HG03342 (cell line): ENCODE data around the gene RASL10B.
"Not testable (repeated sequence)": the region's sequence is repeated elsewhere in the genome, so short reads cannot be mapped to it uniquely, and the experiment has no call there.

Experiments used
- ATAC-seq: cut with Tn5 transposase; IDR thresholded peaks from one replicate; pipeline ENCODE4 v1.9.1; 2021; ENCODE audit warnings: mild to moderate bottlenecking, moderate library complexity; ENCODE audit not compliant: unreplicated experiment

RASL10B gene, protein sequence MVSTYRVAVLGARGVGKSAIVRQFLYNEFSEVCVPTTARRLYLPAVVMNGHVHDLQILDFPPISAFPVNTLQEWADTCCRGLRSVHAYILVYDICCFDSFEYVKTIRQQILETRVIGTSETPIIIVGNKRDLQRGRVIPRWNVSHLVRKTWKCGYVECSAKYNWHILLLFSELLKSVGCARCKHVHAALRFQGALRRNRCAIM

DNA sequence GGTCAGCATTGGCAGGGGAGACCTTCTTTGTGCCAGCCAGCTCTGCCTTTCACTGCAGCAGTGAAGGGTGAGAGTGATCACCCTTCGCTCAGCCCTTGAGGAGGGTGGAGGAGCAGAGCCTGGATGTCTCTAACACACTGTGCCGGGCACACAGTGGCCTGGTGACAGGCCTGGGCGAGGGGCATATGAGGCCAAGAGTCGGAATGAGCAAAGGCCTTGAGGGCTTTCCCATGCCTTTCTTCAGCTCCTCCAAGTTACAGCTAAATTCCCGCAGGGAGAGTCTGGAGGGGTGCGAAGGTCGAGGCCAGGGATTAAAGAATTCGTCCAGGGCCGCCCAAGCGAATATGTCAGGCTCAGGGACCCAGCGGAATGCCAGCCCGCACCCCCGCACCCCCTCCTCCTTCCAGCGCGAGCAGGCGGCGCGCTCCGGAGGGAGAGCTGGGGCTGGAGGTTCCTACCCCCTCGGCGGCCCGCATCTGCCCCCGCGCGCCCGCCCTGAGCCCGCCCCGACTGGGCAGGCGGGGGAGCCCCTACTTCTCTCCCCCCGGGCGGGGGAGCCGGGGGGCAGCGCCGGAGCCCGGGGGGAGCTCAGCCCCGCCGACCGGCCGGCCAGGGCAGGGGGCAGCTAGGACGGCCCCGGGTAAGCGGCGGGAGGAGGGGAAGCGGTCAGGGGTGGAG, at the start of gene RASL10B:
TSS of gene RASL10B (plus strand) at position 401 of the 678 bp plus-strand sequence. CDS start 3,546 bp downstream, outside the sequence.
- ATAC-seq, result no peak

DNA sequence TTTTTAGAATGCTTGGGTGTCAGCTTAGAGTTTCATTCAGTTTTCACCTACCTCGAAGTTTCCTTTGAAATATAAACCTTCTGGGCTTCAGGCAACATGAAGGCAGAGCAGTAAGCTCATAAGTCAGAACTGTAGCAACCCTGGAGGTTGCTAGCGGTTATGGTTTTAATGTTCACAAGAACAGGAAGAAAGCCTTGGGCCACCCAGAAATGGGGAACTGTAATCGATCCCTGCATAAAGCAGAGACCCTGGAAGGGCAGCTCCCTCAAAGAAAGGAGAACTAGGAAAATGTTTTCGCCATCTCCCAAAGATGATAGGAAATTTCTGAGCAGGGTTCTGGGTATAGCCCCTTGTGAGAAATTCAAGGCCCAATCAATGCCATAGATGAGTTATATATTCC, 47.8 kb upstream of the RASL10B start:
- ATAC-seq, result no peak

DNA sequence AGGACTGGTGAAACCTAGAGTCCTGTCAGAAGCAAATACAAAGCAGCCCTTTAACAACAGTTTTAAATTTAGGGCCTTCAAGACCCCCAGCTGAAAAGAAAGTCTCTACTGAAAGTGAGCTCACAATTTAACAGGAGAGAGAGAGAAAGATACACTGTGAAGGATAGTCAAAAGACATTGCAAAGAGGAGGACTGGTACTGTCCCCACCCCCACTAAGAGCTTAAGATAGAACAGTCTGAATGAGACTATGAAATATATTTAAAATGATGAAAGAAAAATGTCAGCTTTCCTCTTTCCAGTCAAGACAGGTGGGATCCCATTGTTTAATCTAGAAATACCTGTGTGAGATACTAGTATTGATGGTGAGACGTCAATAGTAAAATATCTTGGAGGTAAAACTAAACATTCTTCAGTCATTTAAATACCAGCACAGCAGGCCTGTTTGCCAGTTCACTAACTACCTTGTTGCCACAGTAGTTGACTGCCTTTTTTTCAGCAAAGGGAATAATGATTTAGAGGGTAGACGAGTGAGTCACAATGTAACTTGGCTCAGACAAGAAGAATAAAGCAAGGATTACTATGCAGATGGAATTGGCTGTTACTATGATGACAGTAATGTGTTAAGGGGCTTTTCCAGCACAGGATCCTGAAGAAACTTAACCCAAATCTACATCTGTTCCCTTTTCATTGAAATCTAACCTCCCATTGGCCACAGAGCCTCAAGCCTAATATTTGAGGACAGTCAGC, 47.2 kb upstream of the RASL10B start:
- ATAC-seq, result no peak

DNA sequence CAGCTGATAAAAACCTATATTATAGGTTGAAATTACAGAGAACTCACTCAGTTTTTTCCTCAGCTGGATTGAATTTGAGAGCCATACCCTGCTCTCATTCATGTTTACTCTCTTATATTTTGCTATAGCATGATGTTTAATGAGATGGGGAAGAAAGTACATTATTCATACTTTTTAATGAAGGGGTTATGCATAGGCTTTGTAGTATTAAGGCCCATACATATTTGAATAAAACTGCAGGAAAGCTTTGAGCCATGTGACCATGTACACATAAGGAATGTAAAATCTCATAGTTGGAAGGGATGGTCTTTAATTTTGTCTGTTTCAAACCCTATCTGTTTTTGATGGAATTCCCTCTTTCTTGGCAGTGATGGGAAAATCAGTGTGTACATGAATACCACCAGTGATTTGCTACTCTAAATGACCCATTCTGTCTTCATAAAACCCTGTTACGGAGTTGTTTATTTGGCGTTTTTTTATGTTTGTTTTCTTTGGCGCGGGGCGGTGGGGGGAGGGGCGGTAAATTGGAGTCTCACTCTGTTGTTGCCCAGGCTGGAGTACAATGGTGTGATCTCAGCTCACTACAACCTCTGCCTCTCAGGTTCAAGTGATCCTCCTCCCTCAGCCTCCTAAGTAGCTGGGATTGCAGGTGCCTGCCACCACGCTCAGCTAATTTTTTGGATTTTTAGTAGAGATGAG, 38.8 kb upstream of the RASL10B start:
- no peak for ATAC-seq

DNA sequence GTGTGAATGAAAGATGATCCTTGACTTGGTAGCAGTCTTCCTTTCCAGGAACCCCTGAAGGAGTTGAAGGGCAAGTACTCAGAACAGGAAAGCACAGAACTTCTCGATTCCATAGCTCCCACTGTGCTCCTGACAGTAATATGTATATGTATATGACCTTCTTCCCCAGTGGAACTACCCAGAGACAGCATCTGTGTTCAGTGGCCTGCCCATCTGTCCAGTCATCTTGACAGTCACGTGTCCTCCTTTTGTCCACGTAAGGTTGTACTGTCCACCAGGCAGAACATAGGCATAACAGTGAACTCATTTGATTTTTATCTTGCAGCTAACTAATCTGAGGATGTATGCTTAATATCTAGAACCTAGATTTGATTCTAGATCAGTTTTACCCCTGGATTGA, 37.8 kb upstream of the RASL10B start:
- no peak for ATAC-seq

DNA sequence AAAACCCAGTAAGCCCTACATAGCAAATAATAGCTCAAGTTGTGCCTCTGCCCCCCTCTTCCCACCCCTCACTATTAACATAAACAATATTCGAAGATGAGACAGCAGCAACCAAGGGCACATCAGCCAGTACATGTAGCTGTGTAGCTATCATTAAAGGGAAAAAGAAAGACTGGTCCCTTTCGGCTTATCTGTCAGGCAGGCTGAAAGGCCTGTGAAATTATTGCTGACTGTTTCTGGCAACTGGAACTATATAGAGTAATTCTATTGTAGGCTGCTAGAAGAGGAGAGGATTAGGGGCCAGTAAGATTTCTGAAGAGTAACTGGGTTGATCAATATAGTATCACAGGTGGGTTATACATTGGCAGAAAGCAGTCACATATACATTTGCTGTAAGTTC, 36.5 kb upstream of the RASL10B start:
- ATAC-seq, result no peak

DNA sequence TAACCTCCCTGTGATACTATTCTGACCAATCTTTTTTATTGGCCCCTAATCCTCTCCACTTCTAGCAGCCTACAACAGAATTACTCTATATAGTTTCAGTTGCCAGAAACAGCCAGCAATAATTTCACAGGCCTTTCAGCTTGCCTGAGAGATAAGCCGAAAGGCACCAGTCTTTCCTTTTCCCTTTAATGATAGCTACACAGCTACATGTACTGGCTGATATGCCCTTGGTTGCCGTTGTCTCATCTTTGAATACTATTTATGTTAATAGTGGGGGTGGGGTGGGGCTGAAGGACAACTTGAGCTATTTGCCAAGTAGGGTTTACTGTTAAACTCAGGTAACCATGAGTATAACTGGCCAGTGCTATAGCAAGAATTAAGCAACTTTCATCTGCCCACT, 35.8 kb upstream of the RASL10B start:
- ATAC-seq, result no peak

DNA sequence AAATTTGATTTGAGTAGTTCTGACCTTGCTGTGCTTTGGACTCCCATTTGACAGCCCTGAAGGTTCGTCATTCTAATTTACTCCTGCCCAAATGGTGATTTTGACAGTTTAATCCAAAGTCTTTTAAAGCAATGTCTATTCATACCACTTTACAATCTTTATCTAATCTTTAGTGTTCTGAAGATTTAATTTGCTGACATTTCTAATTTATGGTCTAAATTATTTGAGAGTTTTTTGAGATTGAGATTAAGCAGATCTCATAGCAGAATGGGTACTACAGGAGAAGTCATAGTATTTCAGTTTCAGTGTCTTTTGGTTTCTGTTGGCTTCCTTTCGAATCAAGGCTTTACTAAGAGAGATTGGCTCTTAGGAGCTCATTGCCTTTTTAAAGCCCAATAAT, 32.6 kb upstream of the RASL10B start:
- ATAC-seq, result no peak

DNA sequence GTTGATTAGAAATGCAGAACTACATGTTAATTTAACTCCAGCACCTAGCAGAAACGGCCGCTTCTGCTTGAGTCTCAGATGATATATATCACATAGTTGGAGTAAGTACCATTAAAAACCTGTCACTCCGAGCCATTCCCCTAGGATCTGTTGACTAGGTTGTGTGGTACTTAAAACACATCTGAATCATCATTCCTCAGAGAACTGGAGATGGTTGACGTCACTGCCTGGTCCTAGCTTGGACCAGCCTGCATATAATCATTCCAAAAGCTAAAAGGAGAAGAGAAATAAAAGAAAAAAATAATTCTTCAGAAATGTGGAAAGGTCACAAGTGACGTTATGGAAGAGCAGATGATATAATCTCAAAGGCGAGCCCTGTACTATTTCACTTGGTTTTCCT, 31.3 kb upstream of the RASL10B start:
- no peak for ATAC-seq

DNA sequence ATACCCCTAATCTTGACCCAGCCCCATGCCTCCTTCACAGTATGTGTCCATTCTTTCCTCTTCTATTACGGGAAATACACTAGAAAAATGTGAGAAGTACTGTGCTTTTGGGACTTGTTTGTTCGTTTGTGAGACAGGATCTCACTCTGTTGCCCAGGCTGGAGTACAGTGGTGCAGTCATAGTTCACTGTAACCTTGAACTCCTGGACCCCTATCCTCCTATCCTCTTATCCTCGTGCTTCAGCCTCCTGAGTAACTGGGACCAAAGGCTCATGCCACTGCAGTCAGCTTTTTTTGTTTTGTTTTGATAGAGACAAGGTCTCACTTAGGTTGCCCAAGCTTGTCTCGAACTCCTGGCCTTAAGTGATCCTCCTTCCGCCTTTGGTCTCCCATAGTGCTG, 29.9 kb upstream of the RASL10B start:
- ATAC-seq, result no peak

DNA sequence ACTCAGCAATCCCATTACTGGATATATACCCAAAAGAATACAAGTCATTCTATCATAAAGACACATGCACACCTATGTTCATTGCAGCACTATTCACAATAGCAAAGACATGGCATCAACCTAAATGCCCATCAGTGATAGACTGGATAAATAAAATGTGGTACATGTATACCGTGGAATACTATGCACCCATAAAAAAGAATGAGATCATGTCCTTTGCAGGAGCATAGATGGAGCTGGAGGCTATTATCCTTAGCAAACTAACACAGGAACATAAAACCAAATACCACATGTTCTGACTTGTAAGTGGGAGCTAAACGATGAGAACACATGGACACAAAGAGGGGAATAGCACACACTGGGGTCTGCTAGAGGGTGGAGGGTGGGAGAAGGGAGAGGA, 28.1 kb upstream of the RASL10B start:
- ATAC-seq, result not testable (repeated sequence)

DNA sequence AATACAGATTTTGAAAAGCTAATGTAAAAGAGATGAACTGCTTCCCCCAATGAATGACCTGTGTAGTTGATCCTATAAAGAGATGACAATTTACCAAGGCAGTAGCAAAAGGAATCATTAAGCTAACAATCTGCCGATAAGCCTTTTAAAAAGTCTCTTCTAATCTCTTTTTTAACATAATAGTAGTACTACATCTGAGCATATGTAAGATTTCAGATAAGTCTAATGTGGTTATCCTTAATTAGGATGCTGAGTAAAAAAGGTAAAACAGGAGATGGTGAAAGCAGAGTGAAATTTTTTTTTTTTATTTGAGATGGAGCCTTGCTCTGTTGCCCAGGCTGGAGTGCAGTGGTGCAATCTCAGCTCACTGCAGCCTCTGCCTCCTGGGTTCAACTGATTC, 26.2 kb upstream of the RASL10B start:
- no peak for ATAC-seq

DNA sequence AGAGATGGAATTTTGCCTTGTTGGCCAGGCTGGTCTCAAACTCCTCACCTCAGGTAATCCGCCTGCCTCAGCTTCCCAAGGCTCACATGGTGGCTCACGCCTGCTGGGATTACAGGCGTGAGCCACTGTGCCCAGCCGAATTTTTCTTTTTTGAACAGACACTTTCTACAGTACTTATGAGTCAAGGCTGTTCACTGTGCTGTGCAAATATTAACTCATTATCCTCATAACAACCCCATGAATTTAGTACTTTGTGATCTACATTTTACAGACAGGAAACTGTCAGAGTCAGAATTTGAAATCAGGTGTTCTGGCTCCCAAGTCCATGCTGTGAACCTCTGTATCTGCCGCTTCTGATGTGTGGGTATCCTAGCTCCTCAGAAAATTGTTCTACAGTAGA, 25.7 kb upstream of the RASL10B start:
- ATAC-seq, result no peak

DNA sequence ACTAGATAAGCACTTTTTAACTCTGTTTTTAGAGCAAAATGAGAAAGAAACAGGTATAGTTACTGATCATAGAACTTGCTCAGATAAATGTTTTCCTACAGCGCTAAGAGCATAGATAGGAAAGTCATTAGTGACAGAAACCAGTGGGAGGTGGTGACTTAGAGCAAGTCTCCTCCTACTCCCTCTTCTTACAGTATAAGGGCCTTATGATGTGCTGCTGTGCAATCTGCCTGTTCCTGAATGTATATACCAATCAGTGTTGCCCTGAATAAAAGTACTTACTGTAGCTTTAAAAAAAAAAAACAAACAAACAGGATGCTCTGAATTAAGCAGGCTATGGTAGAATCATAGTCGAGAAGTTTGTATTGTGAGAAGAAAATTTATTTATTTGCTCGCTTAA, 23.3 kb upstream of the RASL10B start:
- ATAC-seq, result no peak

DNA sequence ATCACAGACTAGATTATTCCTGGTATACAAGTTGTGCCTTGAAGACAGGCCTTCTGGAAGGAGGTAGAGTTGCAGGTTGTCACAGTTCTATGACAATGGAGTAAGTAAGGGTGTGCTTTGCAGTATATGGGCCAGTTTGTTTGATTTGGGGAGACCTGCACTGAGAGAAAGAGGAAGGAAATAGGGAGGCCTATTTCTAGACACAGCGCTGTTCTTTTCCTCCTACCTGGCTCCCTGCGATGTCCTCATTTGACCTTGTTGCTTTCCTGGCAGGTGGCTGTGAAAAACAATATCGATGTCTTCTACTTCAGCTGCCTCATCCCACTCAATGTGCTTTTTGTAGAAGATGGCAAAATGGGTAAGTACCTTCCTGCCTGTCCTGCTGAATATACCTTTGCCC, 22.5 kb upstream of the RASL10B start:
- no peak for ATAC-seq

DNA sequence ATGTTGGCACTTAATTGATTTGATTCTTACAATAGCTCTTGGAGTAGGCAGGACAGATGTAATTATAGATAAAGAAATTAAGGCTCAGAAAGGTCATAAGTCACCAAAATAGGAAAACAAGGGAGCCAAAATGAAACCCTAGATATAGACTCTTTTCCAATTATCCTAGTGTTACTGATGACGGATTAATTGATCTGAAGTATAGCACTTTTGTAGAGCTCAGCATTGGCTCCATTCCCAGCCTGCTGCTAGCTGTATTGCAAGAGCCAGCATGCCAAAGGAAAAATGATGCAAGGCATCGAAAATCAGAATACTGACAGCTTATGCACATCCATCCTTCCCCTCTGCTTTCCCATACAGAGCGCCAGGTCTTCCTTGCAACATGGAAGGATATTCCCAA, 21.6 kb upstream of the RASL10B start:
- ATAC-seq, result no peak

DNA sequence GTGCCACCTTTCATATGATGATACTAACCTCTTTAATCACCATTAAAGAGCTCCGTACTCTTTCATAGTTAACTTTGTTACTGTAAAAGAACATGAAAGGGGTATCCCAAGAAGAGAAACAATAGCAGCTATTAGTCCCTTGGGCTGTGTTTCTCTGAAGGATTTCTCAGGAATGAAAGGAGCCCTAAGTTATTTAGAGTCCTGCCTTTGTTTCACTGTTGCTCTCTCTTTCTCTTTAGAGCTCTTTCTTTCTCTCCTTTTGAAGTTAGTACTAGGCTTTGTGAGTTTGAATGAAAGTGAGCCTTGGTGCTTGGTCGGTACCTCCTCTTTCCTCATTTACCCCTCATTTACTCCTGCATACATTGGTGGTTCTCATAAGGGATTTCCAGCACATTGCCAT, 20.5 kb upstream of the RASL10B start:
- ATAC-seq, result no peak

DNA sequence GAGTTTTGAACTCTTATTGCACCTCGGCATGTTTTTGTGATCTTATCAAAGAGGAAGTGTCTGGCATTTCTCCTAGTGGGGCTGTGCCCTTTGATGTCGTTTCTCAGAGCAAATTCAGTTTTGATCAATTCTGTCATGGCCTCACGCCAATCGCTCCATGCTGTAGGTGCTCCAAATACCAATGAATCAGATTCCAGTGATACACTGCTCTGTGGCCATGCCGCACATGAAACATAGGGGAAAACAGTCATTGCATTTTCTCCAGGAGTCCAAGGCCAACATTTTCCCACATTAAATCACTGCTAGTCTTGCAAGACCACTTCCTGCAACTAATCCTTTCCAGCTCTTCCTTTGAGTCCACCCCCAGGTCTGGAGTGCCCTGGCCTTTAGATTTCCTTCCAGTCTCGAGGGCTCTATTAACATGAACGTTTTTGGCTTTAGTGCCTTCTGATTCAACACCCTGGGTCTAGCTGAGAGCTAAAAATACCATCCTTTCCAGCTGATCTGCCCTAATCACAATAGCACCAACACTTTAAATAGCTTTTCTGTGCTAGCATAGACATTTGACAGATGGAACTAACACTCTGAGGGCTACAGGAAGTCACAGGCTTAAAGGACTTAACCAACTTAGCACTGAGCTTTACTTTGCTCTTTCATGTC, 18.2 kb upstream of the RASL10B start:
- ATAC-seq, result no peak

DNA sequence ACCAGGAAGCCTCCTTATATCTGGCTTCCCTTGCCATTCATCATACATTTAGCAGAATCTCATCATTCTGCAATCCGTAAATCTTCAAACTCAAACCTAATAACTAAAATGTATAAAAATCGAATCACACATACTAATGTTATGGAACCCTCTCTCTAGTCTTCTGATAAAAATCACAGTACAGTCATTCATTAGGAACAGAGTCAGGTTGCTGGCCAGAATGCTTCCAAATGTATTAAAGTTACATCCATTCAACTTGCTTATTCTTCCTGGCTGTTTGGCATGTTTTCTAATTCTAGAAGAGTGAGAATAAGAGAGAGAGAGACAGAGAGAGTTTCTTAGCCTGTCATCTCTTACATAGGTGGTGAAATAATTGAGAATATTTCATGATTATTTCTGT, 16.5 kb upstream of the RASL10B start:
- ATAC-seq, result no peak

DNA sequence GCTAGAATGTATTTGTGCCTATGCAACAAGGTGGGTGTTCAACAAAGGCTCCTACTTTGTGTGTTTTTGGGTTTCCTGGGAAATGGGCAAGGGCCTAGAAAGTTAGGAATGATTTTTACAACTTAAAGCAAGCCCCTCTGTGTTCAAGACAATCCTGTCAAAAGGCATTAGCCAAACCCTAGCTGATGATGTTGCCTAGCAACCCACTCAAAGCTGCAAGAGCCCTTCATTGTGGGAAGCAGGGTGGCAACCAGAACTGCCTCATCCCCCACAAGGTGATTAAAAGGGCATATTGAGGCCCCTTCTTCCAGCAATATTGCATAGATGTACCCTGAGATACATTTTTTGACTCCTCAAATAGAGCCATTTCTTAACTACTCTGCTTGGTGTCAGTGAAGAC, 16.0 kb upstream of the RASL10B start:
- ATAC-seq, result no peak

DNA sequence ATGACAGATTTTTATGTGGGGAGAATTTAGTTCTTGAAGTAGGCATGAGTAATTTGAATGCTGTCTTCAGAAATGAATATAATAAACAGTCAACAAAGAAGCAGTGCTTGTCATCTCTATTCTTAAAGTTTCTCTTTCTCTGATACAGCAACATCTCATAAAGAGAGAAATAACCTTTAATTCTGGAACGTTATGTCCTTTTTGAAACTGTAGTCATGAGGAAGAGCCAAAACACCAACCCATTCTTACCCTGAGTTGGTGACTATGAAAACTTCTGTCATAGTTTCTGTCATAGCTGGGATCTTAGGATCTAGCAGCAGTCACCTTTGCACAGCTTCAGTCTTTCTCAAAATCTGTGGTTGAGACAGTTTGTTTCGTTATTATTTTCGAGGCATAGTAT, 15.3 kb upstream of the RASL10B start:
- no peak for ATAC-seq
